AG04449 (cell line): ENCODE measurements around the gene FLT3LG.
A peak's percentile ranks its signal among the peaks of the same experiment; 100 is the strongest.

Experiments
- CTCF ChIA-PET: fragments of 350-600 bp; formaldehyde crosslinking; extraction: SDS; loops from one replicate; lab custom pipeline; 2021; ENCODE audit warnings: antibody characterized with exemption; lab: Yijun Ruan, JAX
- POLR2A ChIA-PET: fragments of 400-600, 350-600 bp; formaldehyde crosslinking; extraction: SDS; loops from one replicate; lab custom pipeline; 2020; ENCODE audit warnings: antibody characterized with exemption, inconsistent platforms; lab: Yijun Ruan, JAX
- DNase-seq: peaks from one replicate; pipeline ENCODE4 v3.0.0-alpha.2; 2010; ENCODE audit warnings: low read depth, low spot score
- H3K4me3 ChIP-seq: 2 replicates; pipeline ENCODE4 v1.5.1; 2011; ENCODE audit warnings: low read depth, mild to moderate bottlenecking, control low read depth, low read length
- TF ChIP-seq, protein P1 (sequence below): IDR thresholded peaks from one replicate; pipeline ENCODE4 v1.5.1; 2011; ENCODE audit warnings: mild to moderate bottlenecking, moderate library complexity, low read length, control low read depth, inconsistent platforms; ENCODE audit not compliant: insufficient read depth; ENCODE audit errors: missing control alignments

Gene FLT3LG

DNA sequence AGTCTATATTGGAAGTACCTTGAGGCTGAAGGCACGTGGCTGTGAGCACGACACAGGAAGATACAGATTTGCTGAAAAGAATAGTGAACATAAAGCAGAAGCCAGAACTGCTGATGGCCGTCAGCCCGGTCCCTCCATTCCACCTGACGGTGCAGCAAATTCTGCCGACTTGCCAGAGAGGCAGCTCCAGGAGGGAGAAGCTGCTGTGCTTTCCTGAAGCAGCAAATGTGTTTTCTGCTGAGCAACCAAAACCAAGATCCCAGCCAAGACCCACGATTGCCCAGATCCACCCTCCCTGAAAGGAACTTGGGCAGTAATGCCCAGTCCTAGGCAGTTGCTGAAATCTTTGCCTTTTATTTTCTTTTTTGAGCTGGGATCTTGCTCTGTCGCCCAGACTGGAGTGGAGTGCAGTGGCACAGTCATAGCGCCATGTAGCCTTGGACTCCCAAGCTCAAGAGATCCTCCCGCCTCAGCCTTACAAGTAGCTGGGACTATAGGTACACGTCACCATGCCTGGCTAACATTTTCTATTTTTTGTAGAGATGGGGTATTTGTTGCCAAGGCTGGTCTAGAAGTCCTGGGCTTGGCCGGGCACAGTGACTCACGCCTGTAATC is 46.8 kb downstream of the FLT3LG start:
- CTCF ChIA-PET = interaction anchor here (0.6 to 1.7 kb wide), 4 partner anchors 18 to 50 kb away, joined by 3 to 8 read pairs (median 4); no protein-coding TSS in a partner anchor

GRCh38 chr19:49524812-49525455 is 50.9 kb downstream of the FLT3LG start:
- POLR2A ChIA-PET = no interaction called here
- TF ChIP-seq, protein P1, sequence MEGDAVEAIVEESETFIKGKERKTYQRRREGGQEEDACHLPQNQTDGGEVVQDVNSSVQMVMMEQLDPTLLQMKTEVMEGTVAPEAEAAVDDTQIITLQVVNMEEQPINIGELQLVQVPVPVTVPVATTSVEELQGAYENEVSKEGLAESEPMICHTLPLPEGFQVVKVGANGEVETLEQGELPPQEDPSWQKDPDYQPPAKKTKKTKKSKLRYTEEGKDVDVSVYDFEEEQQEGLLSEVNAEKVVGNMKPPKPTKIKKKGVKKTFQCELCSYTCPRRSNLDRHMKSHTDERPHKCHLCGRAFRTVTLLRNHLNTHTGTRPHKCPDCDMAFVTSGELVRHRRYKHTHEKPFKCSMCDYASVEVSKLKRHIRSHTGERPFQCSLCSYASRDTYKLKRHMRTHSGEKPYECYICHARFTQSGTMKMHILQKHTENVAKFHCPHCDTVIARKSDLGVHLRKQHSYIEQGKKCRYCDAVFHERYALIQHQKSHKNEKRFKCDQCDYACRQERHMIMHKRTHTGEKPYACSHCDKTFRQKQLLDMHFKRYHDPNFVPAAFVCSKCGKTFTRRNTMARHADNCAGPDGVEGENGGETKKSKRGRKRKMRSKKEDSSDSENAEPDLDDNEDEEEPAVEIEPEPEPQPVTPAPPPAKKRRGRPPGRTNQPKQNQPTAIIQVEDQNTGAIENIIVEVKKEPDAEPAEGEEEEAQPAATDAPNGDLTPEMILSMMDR = no peak
- H3K4me3 ChIP-seq = no peak overlapping the region
- DNase-seq = no peak
- CTCF ChIA-PET = interaction anchor here (0.7 to 1.5 kb wide), 2 partner anchors 18 to 22 kb away, joined by 3 read pairs; no protein-coding TSS in a partner anchor

More for the DNA sequence above, 46.8 kb downstream of the FLT3LG start:
- no peak overlapping the region for H3K4me3 ChIP-seq
- POLR2A ChIA-PET = no interaction called here
- DNase-seq = no peak
- TF ChIP-seq, protein P1 = no peak

DNA sequence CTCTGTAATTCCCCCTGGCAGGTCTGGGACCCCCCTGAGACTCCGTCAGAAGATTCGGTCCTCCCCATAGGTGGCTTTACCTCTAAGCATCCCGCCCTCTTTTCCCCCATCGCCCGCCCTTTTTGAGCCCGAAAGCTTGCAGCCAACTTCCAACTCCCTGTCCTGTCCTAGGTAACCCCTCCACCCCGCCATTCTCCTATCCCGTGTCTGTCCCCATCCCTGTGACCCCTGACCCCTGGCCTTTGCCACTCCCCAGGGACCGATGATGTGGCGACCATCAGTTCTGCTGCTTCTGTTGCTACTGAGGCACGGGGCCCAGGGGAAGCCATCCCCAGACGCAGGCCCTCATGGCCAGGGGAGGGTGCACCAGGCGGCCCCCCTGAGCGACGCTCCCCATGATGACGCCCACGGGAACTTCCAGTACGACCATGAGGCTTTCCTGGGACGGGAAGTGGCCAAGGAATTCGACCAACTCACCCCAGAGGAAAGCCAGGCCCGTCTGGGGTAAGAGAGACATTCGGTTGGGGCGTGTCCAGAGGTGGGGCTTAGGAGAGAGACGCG is 54.3 kb downstream of the FLT3LG start:
- ChIA-PET POLR2A (interaction anchor here (0.6 to 1.6 kb wide), 6 partner anchors 10 to 113 kb away, joined by 3 to 17 read pairs (median 6); partner anchors contain the start of genes RPS11 and RRAS), CTCF (interaction anchor here (1.1 to 4.7 kb wide), 7 partner anchors 18 to 52 kb away, joined by 4 to 21 read pairs (median 5); partner anchors contain the start of gene NOSIP)
- no peak for DNase-seq
- TF ChIP-seq, protein P1 = no peak
- H3K4me3 ChIP-seq = peak overlapping the region; percentile 91

DNA sequence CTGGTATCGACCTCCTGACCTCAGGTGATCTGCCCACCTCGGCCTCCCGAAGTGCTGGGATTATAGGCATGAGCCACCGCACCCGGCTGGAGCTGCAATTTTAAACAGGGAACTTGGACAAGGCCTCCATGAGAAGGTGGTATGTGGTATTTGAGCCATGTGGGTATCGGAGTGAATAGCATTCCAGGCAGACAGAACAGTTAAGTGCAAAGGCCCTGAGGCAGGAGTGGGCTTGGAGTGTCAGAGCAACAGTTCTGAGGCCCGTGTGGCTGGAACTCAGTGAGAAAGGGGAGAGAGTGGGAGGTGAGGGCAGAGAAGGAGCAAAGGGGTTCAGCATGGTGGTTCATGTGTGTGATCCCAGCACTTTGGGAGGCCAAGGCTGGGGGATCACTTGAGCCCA is 56.7 kb downstream of the FLT3LG start:
- no peak overlapping the region for H3K4me3 ChIP-seq
- POLR2A ChIA-PET = no interaction called here
- DNase-seq = no peak
- TF ChIP-seq, protein P1 = no peak
- CTCF ChIA-PET = interaction anchor here (1.0 to 4.7 kb wide), 5 partner anchors 13 to 39 kb away, joined by 3 to 21 read pairs (median 8); no protein-coding TSS in a partner anchor

DNA sequence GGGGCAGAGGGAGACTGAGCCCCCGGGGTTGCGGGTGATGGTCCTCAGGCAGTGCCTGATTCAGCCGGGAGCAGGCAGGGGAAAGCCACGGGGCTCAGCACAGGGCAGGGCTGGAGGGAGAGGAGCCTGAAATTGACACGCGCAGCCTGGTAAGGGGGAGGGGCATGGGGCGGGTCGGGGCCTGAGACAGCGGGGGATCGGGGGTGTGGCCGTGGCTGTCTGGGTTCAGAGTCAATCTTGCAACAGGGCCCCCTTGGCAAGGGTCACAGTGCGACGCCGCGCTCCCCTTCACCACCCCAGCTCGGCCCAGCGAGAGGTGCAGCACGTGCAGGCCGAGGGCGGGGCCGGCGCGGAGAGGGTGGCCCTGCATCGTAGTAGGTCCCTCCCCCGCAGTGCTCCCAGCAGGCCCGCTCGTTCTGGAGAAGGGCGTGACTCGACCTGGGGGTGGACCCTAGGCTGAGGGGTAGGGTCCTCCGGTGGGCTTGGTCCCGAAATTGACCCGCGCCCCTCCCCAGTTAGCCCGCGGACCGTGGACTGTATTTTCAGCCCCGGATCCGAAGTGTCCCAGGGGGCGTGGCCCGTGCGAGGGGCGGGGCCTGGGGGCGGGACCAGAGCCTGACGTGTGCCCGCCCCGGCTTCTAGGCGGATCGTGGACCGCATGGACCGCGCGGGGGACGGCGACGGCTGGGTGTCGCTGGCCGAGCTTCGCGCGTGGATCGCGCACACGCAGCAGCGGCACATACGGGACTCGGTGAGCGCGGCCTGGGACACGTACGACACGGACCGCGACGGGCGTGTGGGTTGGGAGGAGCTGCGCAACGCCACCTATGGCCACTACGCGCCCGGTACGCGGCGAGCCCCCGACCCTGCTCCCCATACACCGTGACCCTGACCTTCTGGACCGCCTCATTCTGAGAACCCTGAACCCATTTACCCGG is 59.8 kb downstream of the FLT3LG start:
- DNase-seq = no peak
- ChIA-PET CTCF (interaction anchor here (0.8 to 2.9 kb wide), 6 partner anchors 13 to 30 kb away, joined by 3 to 30 read pairs (median 4); no protein-coding TSS in a partner anchor), POLR2A (no interaction called here)
- TF ChIP-seq, protein P1 = no peak
- H3K4me3 ChIP-seq = peak overlapping the region; percentile 56
